ENCODE results near the gene KIAA1671.
"Not testable (repeated sequence)": the region's sequence is repeated elsewhere in the genome, so short reads cannot be mapped to it uniquely, and the experiment has no call there.

The KIAA1671 gene

DNA sequence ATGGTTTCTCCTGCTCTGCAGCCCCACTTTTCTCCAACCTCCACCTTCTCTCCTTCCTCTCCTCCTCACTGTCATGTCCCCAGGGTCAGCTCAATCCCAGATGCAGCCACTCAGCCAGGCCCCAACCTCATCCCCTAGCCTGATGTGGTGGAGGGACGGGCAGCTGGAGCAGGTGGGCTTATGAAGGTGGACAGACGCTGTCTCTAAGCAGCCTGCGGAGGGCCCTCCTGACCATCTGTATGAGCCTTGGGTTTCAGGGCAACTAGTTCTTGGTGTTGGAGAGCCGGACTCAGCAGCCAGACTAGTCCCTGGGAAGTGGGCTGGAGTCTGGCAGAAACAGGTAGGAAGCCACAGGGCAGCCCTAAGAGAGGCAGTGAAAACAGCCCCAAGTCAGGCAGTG, 285.0 kb downstream of the KIAA1671 start:
- no peak for DNase-seq (ENCODE audit: low read depth)

DNA sequence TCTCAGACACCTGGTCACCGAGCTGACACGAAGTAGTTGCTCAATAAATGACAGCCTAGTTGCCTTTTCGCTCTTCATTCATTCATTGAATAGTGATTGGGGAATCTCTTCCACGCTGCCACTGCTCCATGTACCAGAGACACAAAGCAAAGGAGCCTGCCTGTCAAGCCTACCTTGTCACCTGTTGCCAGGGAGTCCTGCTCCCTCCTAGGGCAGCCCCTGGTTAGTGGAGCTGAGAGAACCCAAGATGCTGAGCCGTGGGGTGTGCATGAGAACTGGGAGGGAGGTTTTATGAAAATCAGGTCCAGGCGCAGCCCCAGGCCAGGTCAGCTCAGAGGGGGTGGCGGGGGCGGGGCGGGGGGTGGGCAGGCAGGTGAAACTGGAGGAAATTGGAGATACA, 285.5 kb downstream of the KIAA1671 start:
- DNase-seq (ENCODE audit: low read depth) = not testable (repeated sequence)
